Uterus (tissue), 2 donors: ENCODE measurements around the gene ARHGAP9.

Experiments
- POLR2A ChIP-seq, 2 donors: fragments of 450-650 bp; IDR thresholded peaks; one replicate each; pipeline ENCODE4 v1.6.1; 2016; ENCODE audit warnings: antibody characterized with exemption in 2 of 2, mild to moderate bottlenecking in 1 of 2, moderate library complexity in 1 of 2
- TF ChIP-seq, protein P1 (sequence below), 4 experiments: fragments of 200-600 bp in 2 of 4; fragments of 450-650 bp in 2 of 4; sonication (generic) in 2 of 4; IDR thresholded peaks; one replicate each; pipeline ENCODE4 v1.5.1; 2016 to 2019; ENCODE audit warnings: antibody characterized with exemption in 4 of 4, mild to moderate bottlenecking in 2 of 4, moderate library complexity in 1 of 4

DNA sequence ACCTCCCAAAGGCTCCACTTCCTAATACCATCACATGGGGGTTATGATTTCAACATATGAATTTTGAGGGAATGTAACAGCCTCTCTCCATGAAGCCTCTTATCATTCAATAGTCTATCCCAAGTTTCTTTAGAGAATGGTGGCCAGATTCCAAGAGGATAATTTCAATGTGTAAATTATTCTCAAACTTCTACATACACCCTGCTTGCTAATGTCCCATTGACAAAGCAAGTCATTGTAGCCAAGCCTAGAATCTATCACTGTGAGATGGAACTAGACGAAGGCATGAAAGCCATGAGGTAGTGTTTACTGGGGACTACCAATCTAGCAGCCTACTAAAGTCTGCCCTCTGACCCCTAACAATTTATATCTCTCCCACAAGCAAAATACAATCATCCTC, 41.3 kb downstream of the ARHGAP9 start:
- TF ChIP-seq, protein P1, sequence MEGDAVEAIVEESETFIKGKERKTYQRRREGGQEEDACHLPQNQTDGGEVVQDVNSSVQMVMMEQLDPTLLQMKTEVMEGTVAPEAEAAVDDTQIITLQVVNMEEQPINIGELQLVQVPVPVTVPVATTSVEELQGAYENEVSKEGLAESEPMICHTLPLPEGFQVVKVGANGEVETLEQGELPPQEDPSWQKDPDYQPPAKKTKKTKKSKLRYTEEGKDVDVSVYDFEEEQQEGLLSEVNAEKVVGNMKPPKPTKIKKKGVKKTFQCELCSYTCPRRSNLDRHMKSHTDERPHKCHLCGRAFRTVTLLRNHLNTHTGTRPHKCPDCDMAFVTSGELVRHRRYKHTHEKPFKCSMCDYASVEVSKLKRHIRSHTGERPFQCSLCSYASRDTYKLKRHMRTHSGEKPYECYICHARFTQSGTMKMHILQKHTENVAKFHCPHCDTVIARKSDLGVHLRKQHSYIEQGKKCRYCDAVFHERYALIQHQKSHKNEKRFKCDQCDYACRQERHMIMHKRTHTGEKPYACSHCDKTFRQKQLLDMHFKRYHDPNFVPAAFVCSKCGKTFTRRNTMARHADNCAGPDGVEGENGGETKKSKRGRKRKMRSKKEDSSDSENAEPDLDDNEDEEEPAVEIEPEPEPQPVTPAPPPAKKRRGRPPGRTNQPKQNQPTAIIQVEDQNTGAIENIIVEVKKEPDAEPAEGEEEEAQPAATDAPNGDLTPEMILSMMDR (IDR thresholded peaks at IDR 0.05) = no peak
- TF ChIP-seq POLR2A (IDR thresholded peaks at IDR 0.05) = no peak
